GM23338 (cell line): ENCODE data around the gene SERPINA3. TPM values are rescaled to one million over a fixed set of nuclear protein-coding genes. Genes with fewer than 3 reads are reported as not detected.

Source experiments
- CREB1 ChIP-seq: fragments of 250-450 bp; sonication (Bioruptor Pico); IDR thresholded peaks from 2 replicates; pipeline ENCODE4 v1.5.0; 2020; ENCODE audit warnings: low read depth, mild to moderate bottlenecking, moderate library complexity
- REST ChIP-seq: IDR thresholded peaks from one replicate; pipeline ENCODE4 v1.6.1; 2018; ENCODE audit warnings: antibody characterized with exemption; ENCODE audit not compliant: unreplicated experiment
- ZNF331 ChIP-seq: fragments of 250-450 bp; sonication (Bioruptor Pico); IDR thresholded peaks from 2 replicates; pipeline ENCODE4 v1.5.0; 2020; ENCODE audit warnings: low read depth, mild to moderate bottlenecking, moderate library complexity
- ZNF462 ChIP-seq: fragments of 250-450 bp; sonication (Bioruptor Pico); IDR thresholded peaks from 2 replicates; pipeline ENCODE4 v1.5.0; 2020; ENCODE audit warnings: mild to moderate bottlenecking, moderate library complexity
- polyA plus RNA-seq: library from polyadenylated mRNA; unstranded; fragments of >200 nt; fragmentation: Nextera tagmentation; extraction: Ambion mirVana; gene quantifications from 2 replicates; pipeline ENCODE4 v1.2.1, GENCODE V29; 2016
- total RNA-seq: library from RNA; depleted of rRNA; stranded (reverse); fragments of >200 nt; shearing (Covaris generic); gene quantifications from 2 replicates; pipeline ENCODE4 v1.2.3, GENCODE V29; 2014

Gene SERPINA3
- total and polyA plus RNA-seq, 2 experiments from 2014 or later, result not detected

- no peak for TF ChIP-seq ZNF462 (CRISPR knock-in tag)
- TF ChIP-seq CREB1 (CRISPR knock-in tag), result no peak
- TF ChIP-seq REST, result no peak
- TF ChIP-seq ZNF331 (CRISPR knock-in tag), result no peak
Observed at GRCh38 chr14:94643316-94644101, 31.3 kb downstream of the SERPINA3 start (continued).
